Esophagus squamous epithelium (tissue), 4 donors: ENCODE measurements around the gene TADA3.
A peak's percentile ranks its signal among the peaks of the same experiment; 100 is the strongest.

Experiments used
- CTCF ChIP-seq, 6 experiments: fragments of 450-650 bp in 4 of 6; fragments of 200-600 bp in 2 of 6; sonication (generic) in 2 of 6; IDR thresholded peaks; one replicate each; pipeline ENCODE4 v1.5.1; 2016 to 2019; ENCODE audit warnings: antibody characterized with exemption in 6 of 6, mild to moderate bottlenecking in 4 of 6, moderate library complexity in 4 of 6
- POLR2A ChIP-seq, 4 donors: fragments of 450-650 bp; IDR thresholded peaks; one replicate each; pipeline ENCODE4 v1.6.1; 2017; ENCODE audit warnings: antibody characterized with exemption in 4 of 4, mild to moderate bottlenecking in 4 of 4, moderate library complexity in 3 of 4

GRCh38 chr3:9793161-9793781 is 998 bp upstream of the TADA3 start:
- TF ChIP-seq CTCF (IDR thresholded peaks at IDR 0.05) (no peak), POLR2A (IDR thresholded peaks at IDR 0.05) (peak in 1 of 4 donors; percentile 59)
